ENCODE measurements around the gene FAM222B.

- TF ChIP-seq CTCF (IDR thresholded peaks at IDR 0.05) (no peak), EZH2 (IDR thresholded peaks at IDR 0.05; ENCODE audit: borderline replicate concordance, insufficient read depth, low read depth, low read length, poor library complexity, severe bottlenecking) (no peak)
These were observed 86.4 kb downstream of the FAM222B start for GRCh38 chr17:28756049-28756804.
